IMR-90 (cell line): ENCODE data around the gene MPRIP. TPM values are rescaled to one million over a fixed set of nuclear protein-coding genes. Genes with fewer than 3 reads are reported as not detected.

Experiments
- ATAC-seq: fragments of 200-7000 bp; cut with Tn5 transposase; 2 replicates; pipeline ENCODE4 v1.9.1; 2020; ENCODE audit warnings: low read depth, mild to moderate bottlenecking, moderate library complexity
- BruUV-seq: library from RNA; stranded (reverse); fragments of 400-500 nt; replicated peaks from 2 replicates; lab custom pipeline; 2021; lab: Mats Ljungman, UMichigan
- CTCF ChIA-PET: fragments of 300-600 bp; formaldehyde crosslinking; extraction: SDS; loops from one replicate; lab custom pipeline; 2021; ENCODE audit warnings: antibody characterized with exemption; lab: Yijun Ruan, JAX
- POLR2A ChIA-PET: fragments of 300-600 bp; sonication (Branson Sonifier 250); formaldehyde crosslinking; loops from one replicate; lab custom pipeline; 2022; ENCODE audit warnings: antibody characterized with exemption; ENCODE audit not compliant: unreplicated experiment; lab: Charles Lee
- DNase-seq: peaks from one replicate; pipeline ENCODE4 v3.0.0; 2013
- H2AFZ ChIP-seq: replicated peaks from 2 replicates; pipeline ENCODE3; 2013; ENCODE audit warnings: low read length, mild to moderate bottlenecking; ENCODE audit not compliant: poor library complexity
- H2AK5ac ChIP-seq: 2 replicates; pipeline ENCODE4 v1.6.1; 2013; ENCODE audit warnings: low read depth, low read length, inconsistent platforms
- H2AK9ac ChIP-seq: replicated peaks from 2 replicates; pipeline ENCODE3; 2013; ENCODE audit warnings: mild to moderate bottlenecking, low read depth, low read length, moderate library complexity; ENCODE audit not compliant: poor library complexity
- H2BK120ac ChIP-seq: 2 replicates; pipeline ENCODE4 v1.6.1; 2013; ENCODE audit warnings: low read depth, low read length, inconsistent platforms
- H2BK15ac ChIP-seq: 3 replicates; pipeline ENCODE4 v1.6.1; 2013; ENCODE audit warnings: low read depth, low read length, inconsistent platforms
- H2BK20ac ChIP-seq: 2 replicates; pipeline ENCODE4 v1.6.1; 2013; ENCODE audit warnings: low read depth, mild to moderate bottlenecking, inconsistent platforms, low read length, moderate library complexity
- H2BK5ac ChIP-seq: 2 replicates; pipeline ENCODE4 v1.6.1; 2013; ENCODE audit warnings: mild to moderate bottlenecking, low read depth, low read length, inconsistent platforms; ENCODE audit not compliant: poor library complexity, severe bottlenecking
- H3K14ac ChIP-seq: replicated peaks from 2 replicates; pipeline ENCODE4 v1.6.1; 2013; ENCODE audit warnings: low read depth, low read length, inconsistent platforms
- H3K18ac ChIP-seq: 2 replicates; pipeline ENCODE4 v1.6.1; 2013; ENCODE audit warnings: low read depth, low read length, control low read depth
- H3K23ac ChIP-seq: 2 replicates; pipeline ENCODE4 v1.6.1; 2013; ENCODE audit warnings: low read depth, low read length, inconsistent platforms
- H3K27ac ChIP-seq: 2 replicates; pipeline ENCODE4 v1.5.1; 2013; ENCODE audit warnings: mild to moderate bottlenecking, control low read depth, low read length; ENCODE audit not compliant: insufficient read depth
- H3K27me3 ChIP-seq: 2 replicates; pipeline ENCODE4 v1.6.1; 2013; ENCODE audit warnings: low read length; ENCODE audit not compliant: control insufficient read depth, insufficient read depth
- H3K36me3 ChIP-seq: 2 replicates; pipeline ENCODE4 v1.6.1; 2013; ENCODE audit warnings: low read length, mixed read lengths; ENCODE audit not compliant: control insufficient read depth, insufficient read depth
- H3K4ac ChIP-seq: 2 replicates; pipeline ENCODE4 v1.6.1; 2013; ENCODE audit warnings: low read depth, low read length, inconsistent platforms
- H3K4me1 ChIP-seq: 2 replicates; pipeline ENCODE4 v1.6.1; 2013; ENCODE audit warnings: low read length, mixed read lengths; ENCODE audit not compliant: control insufficient read depth, insufficient read depth
- H3K4me2 ChIP-seq: 2 replicates; pipeline ENCODE4 v1.6.1; 2013; ENCODE audit warnings: low read depth, mild to moderate bottlenecking, control low read depth, low read length, moderate library complexity
- H3K4me3 ChIP-seq: 2 replicates; pipeline ENCODE4 v1.5.1; 2013; ENCODE audit warnings: low read depth, mild to moderate bottlenecking, control low read depth, low read length, moderate library complexity; ENCODE audit not compliant: insufficient read depth
- H3K56ac ChIP-seq: 2 replicates; pipeline ENCODE4 v1.6.1; 2013; ENCODE audit warnings: low read length, inconsistent platforms; ENCODE audit not compliant: insufficient read depth; ENCODE audit errors: extremely low read depth
- H3K79me1 ChIP-seq, 2 experiments: 2 replicates each; pipeline ENCODE4 v1.6.1; 2013; ENCODE audit warnings: low read length in 2 of 2, inconsistent platforms in 1 of 2, low read depth in 1 of 2
- H3K9ac ChIP-seq: 2 replicates; pipeline ENCODE4 v1.6.1; 2013; ENCODE audit warnings: low read depth, low read length, control low read depth
- H3K9me1 ChIP-seq: 2 replicates; pipeline ENCODE4 v1.6.1; 2013; ENCODE audit warnings: low read length, inconsistent platforms; ENCODE audit not compliant: insufficient read depth
- H3K9me3 ChIP-seq: 2 replicates; pipeline ENCODE4 v1.6.1; 2013; ENCODE audit warnings: low read length; ENCODE audit not compliant: control insufficient read depth, insufficient read depth
- H4K20me1 ChIP-seq: 2 replicates; pipeline ENCODE4 v1.6.1; 2013; ENCODE audit warnings: low read length, inconsistent platforms; ENCODE audit not compliant: insufficient read depth
- H4K5ac ChIP-seq: 2 replicates; pipeline ENCODE4 v1.6.1; 2013; ENCODE audit warnings: mild to moderate bottlenecking, low read depth, low read length, control low read depth
- H4K8ac ChIP-seq, 2 experiments: 2 replicates each; pipeline ENCODE4 v1.6.1; 2013; ENCODE audit warnings: low read depth in 2 of 2, low read length in 2 of 2, control low read depth in 1 of 2, inconsistent platforms in 1 of 2
- H4K91ac ChIP-seq: 2 replicates; pipeline ENCODE4 v1.6.1; 2013; ENCODE audit warnings: low read depth, low read length, inconsistent platforms; ENCODE audit not compliant: insufficient read depth
- CEBPB ChIP-seq: IDR thresholded peaks from 2 replicates; pipeline ENCODE4 v1.6.1; 2012; ENCODE audit warnings: low read depth, low read length, improper control_type of control experiment
- CHD1 ChIP-seq: IDR thresholded peaks from 2 replicates; pipeline ENCODE4 v1.6.1; 2012; ENCODE audit warnings: low read depth, low read length, improper control_type of control experiment
- ELK1 ChIP-seq: fragments of 150-350 bp; IDR thresholded peaks from 2 replicates; pipeline ENCODE4 v1.6.1; 2016; ENCODE audit warnings: low read depth, mild to moderate bottlenecking, low read length, moderate library complexity, borderline replicate concordance
- FOS ChIP-seq: fragments of 150-350 bp; IDR thresholded peaks from 2 replicates; pipeline ENCODE4 v1.6.1; 2016; ENCODE audit warnings: low read depth, low read length
- MAFK ChIP-seq: IDR thresholded peaks from 2 replicates; pipeline ENCODE4 v1.6.1; 2012; ENCODE audit warnings: low read depth, low read length, improper control_type of control experiment
- MAZ ChIP-seq: IDR thresholded peaks from 2 replicates; pipeline ENCODE4 v1.6.1; 2012; ENCODE audit warnings: low read depth, mild to moderate bottlenecking, low read length, improper control_type of control experiment, moderate library complexity, borderline replicate concordance
- MXI1 ChIP-seq: IDR thresholded peaks from 2 replicates; pipeline ENCODE4 v1.6.1; 2012; ENCODE audit warnings: low read depth, mild to moderate bottlenecking, low read length, moderate library complexity, borderline replicate concordance
- NFE2L2 ChIP-seq: fragments of 150-350 bp; IDR thresholded peaks from 2 replicates; pipeline ENCODE4 v1.6.1; 2016; ENCODE audit warnings: low read depth, mild to moderate bottlenecking, low read length
- POLR2A ChIP-seq: IDR thresholded peaks from 2 replicates; pipeline ENCODE4 v1.6.1; 2012; ENCODE audit warnings: mild to moderate bottlenecking, low read depth, low read length
- RCOR1 ChIP-seq: IDR thresholded peaks from 2 replicates; pipeline ENCODE4 v1.6.1; 2012; ENCODE audit warnings: mild to moderate bottlenecking, low read length, improper control_type of control experiment; ENCODE audit not compliant: insufficient replicate concordance
- RFX5 ChIP-seq: IDR thresholded peaks from 2 replicates; pipeline ENCODE4 v1.8.0; 2012; ENCODE audit warnings: low read depth, mild to moderate bottlenecking, low read length, moderate library complexity
- SMC3 ChIP-seq: fragments of 150-350 bp; IDR thresholded peaks from 2 replicates; pipeline ENCODE4 v1.6.1; 2016; ENCODE audit warnings: low read depth, mild to moderate bottlenecking, antibody characterized with exemption, low read length, moderate library complexity
- USF2 ChIP-seq: fragments of 150-350 bp; IDR thresholded peaks from 2 replicates; pipeline ENCODE4 v1.6.1; 2017; ENCODE audit warnings: mild to moderate bottlenecking, antibody characterized with exemption, low read length, low read depth
- WGBS, 2 experiments: methylation state at CpG; one replicate each; pipeline versions ENCODE4 v1.1.5 to v1.1.7; 2013; ENCODE audit warnings: missing lambda C conversion rate in 2 of 2; ENCODE audit not compliant: insufficient read length in 1 of 2; ENCODE audit errors: extremely low coverage in 2 of 2; 5-methylcytosine and 5-hydroxymethylcytosine counted together
- dilution Hi-C: fragments of 300-500 bp; cut with HindIII; formaldehyde crosslinking; loops from one replicate; pipeline ENCODE4 v1.14.3; 2018; ENCODE audit warnings: low sequenced_read_pairs; ENCODE audit not compliant: unreplicated experiment
- in situ Hi-C: fragments of 300-500 bp; cut with MboI; formaldehyde crosslinking; loops from 3 replicates; pipeline ENCODE4 v1.14.3; 2019; ENCODE audit warnings: low sequenced_read_pairs, inconsistent platforms, mixed read lengths
- intact Hi-C: fragments of 100-400 bp; cut with micrococcal nuclease; formaldehyde crosslinking; loops from 2 replicates; pipeline ENCODE4 v1.10.0; 2022
- polyA plus RNA-seq, 3 experiments: library from polyadenylated mRNA; depleted of rRNA; stranded (reverse); fragments of >200 nt; gene quantifications; 2 replicates each; pipeline ENCODE4 v1.2.3, GENCODE V29; 2012; ENCODE audit warnings: low replicate concordance in 1 of 3
- total RNA-seq: library from RNA; depleted of rRNA; stranded (reverse); fragments of >200 nt; gene quantifications from 2 replicates; pipeline ENCODE4 v1.2.3, GENCODE V29; 2012
- TF ChIP-seq, protein P1 (sequence below): conservative IDR thresholded peaks from 2 replicates; pipeline ENCODE4 v1.5.1; 2012; ENCODE audit warnings: mild to moderate bottlenecking, low read depth, low read length, improper control_type of control experiment

The MPRIP gene
- total and polyA plus RNA-seq, 2 of the 4 experiments (the other 2 are of a cell fraction), result 111 to 149 TPM

- no peak overlapping the region for H4K91ac ChIP-seq
- dilution Hi-C loops (no loop called here), in situ Hi-C loops (loop anchor here (25.0 kb wide), 1 partner anchor 620 kb away; no protein-coding TSS in a partner anchor), intact Hi-C loops (no loop called here)
- H2AFZ ChIP-seq, result no peak overlapping the region
- ChIA-PET CTCF (no interaction called here), POLR2A (no interaction called here)
- H2BK20ac ChIP-seq, result no peak overlapping the region
- no peak overlapping the region for H3K14ac ChIP-seq
- no peak overlapping the region for H2BK120ac ChIP-seq
- H3K36me3 ChIP-seq, result no peaks in the 10 kb centered on the region
- WGBS, 2 experiments, result 89% methylated on average over 4 of the region's 8 CpGs; no CpG with 5 or more reads in 1 of the 2 experiments
- DNase-seq (no peak), ATAC-seq (no peak)
- H3K9ac ChIP-seq, result no peak overlapping the region
- no peak for TF ChIP-seq USF2
- TF ChIP-seq NFE2L2, result no peak
- no peak for TF ChIP-seq ELK1
- TF ChIP-seq SMC3, result no peak
- TF ChIP-seq FOS, result no peak
- no peak for TF ChIP-seq POLR2A
- TF ChIP-seq MXI1, result no peak
- no peak for TF ChIP-seq MAZ
- no peak for TF ChIP-seq CEBPB
- no peak for TF ChIP-seq MAFK
- no peak for TF ChIP-seq RFX5
- TF ChIP-seq, protein P1, sequence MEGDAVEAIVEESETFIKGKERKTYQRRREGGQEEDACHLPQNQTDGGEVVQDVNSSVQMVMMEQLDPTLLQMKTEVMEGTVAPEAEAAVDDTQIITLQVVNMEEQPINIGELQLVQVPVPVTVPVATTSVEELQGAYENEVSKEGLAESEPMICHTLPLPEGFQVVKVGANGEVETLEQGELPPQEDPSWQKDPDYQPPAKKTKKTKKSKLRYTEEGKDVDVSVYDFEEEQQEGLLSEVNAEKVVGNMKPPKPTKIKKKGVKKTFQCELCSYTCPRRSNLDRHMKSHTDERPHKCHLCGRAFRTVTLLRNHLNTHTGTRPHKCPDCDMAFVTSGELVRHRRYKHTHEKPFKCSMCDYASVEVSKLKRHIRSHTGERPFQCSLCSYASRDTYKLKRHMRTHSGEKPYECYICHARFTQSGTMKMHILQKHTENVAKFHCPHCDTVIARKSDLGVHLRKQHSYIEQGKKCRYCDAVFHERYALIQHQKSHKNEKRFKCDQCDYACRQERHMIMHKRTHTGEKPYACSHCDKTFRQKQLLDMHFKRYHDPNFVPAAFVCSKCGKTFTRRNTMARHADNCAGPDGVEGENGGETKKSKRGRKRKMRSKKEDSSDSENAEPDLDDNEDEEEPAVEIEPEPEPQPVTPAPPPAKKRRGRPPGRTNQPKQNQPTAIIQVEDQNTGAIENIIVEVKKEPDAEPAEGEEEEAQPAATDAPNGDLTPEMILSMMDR, result no peak
- no peak for TF ChIP-seq RCOR1
- TF ChIP-seq CHD1, result no peak
- H3K23ac ChIP-seq, result no peak overlapping the region
- no peaks in the 10 kb centered on the region for H3K79me1 ChIP-seq
- no peak overlapping the region for H2BK5ac ChIP-seq
- BruUV-seq, result no TSS peak
- no peak overlapping the region for H4K8ac ChIP-seq
- H3K4me2 ChIP-seq, result no peak overlapping the region
- H3K27me3 ChIP-seq, result no peaks in the 10 kb centered on the region
- H3K56ac ChIP-seq, result no peak overlapping the region
- no peak overlapping the region; the same call in 2 of the 3 replicates for H2BK15ac ChIP-seq
- H3K27ac ChIP-seq, result no peak overlapping the region
- H2AK5ac ChIP-seq, result 0 out of 2 replicates have a peak overlapping the region, but pooled peaks have one; percentile 13
- no peak overlapping the region for H3K18ac ChIP-seq
- no peak overlapping the region for H2AK9ac ChIP-seq
- no peak overlapping the region for H4K5ac ChIP-seq
- H3K4me1 ChIP-seq, result peaks cover 9% of the 10 kb centered on the region
- H3K9me1 ChIP-seq, result peaks cover 9% of the 10 kb centered on the region; the same call in 1 of the 2 replicates
- H3K9me3 ChIP-seq, result no peaks in the 10 kb centered on the region
- H3K4ac ChIP-seq, result no peak overlapping the region
- H4K20me1 ChIP-seq, result no peaks in the 10 kb centered on the region; the same call in none of the 2 replicates
- no peak overlapping the region for H3K4me3 ChIP-seq
Observed at GRCh38 chr17:17017343-17018014, 24.8 kb upstream of the MPRIP start.
